WI38 (cell line): ENCODE results near the gene ZFR2.

Experiments
- H3K4me3 ChIP-seq: 2 replicates; pipeline ENCODE4 v1.5.1; 2011; ENCODE audit warnings: low read depth, mild to moderate bottlenecking, control low read depth, low read length
- CTCF ChIP-seq: IDR thresholded peaks from 2 replicates; pipeline ENCODE4 v1.5.1; 2012; ENCODE audit warnings: low read depth, mild to moderate bottlenecking, control low read depth, low read length

The ZFR2 gene

GRCh38 chr19:3835055-3835435 is 33.8 kb downstream of the ZFR2 start:
- no peak overlapping the region for H3K4me3 ChIP-seq
- no peak for TF ChIP-seq CTCF

GRCh38 chr19:3834349-3835054 is 34.3 kb downstream of the ZFR2 start:
- TF ChIP-seq CTCF = no peak
- H3K4me3 ChIP-seq = no peak overlapping the region

- no peak overlapping the region for H3K4me3 ChIP-seq
- no peak for TF ChIP-seq CTCF
Measured at GRCh38 chr19:3833578-3834348, 35.1 kb downstream of the ZFR2 start.

GRCh38 chr19:3832001-3832400 is 36.8 kb downstream of the ZFR2 start:
- TF ChIP-seq CTCF = no peak
- no peak overlapping the region for H3K4me3 ChIP-seq

GRCh38 chr19:3831601-3832000 is 37.2 kb downstream of the ZFR2 start:
- no peak overlapping the region for H3K4me3 ChIP-seq
- TF ChIP-seq CTCF = no peak

- no peak for TF ChIP-seq CTCF
Measured at GRCh38 chr19:3830621-3831589, 37.9 kb downstream of the ZFR2 start.

More at GRCh38 chr19:3830621-3831589, 37.9 kb downstream of the ZFR2 start:
- no peak overlapping the region for H3K4me3 ChIP-seq
